Motor neuron (in vitro differentiated cells): ENCODE results near the gene CBLB. TPM values are rescaled to one million over a fixed set of nuclear protein-coding genes. Genes with fewer than 3 reads are reported as not detected.

ENCODE experiments used
- ATAC-seq, 8 experiments: fragments of 200-7000 bp; cut with Tn5 transposase; replicated peaks in 6 of 8; 2 replicates each; pipeline ENCODE4 v1.8.0; 2021; ENCODE audit warnings: mild to moderate bottlenecking in 8 of 8, moderate library complexity in 8 of 8
- H3K27ac ChIP-seq, 2 donors: fragments of 250-450 bp; sonication (Bioruptor Pico); 2 replicates each; pipeline ENCODE4 v1.9.0; 2021; ENCODE audit warnings: antibody characterized with exemption in 2 of 2, mild to moderate bottlenecking in 2 of 2, moderate library complexity in 1 of 2
- H3K4me1 ChIP-seq, 2 donors: fragments of 250-450 bp; sonication (Bioruptor Pico); replicated peaks in 1 of 2; 2 replicates each; pipeline ENCODE4 v1.6.1; 2021; ENCODE audit warnings: antibody characterized with exemption in 2 of 2, mild to moderate bottlenecking in 2 of 2, moderate library complexity in 1 of 2
- H3K4me3 ChIP-seq, 5 donors: fragments of 250-450 bp; sonication (Bioruptor Pico); 2 replicates each; pipeline ENCODE4 v1.9.0; 2021; ENCODE audit warnings: antibody characterized with exemption in 5 of 5, mild to moderate bottlenecking in 5 of 5, moderate library complexity in 4 of 5
- WGBS, 10 experiments: fragments of 450-650 bp; shearing (Covaris generic); methylation state at CpG; one replicate each; pipeline ENCODE4 v1.0.0; 2022; 5-methylcytosine and 5-hydroxymethylcytosine counted together
- in situ Hi-C, 9 experiments: fragments of 400-800 bp; cut with MboI; loops; one replicate each; pipeline ENCODE4 v1.15.0; 2021; ENCODE audit warnings: low sequenced_read_pairs in 9 of 9, low pct_unique_long_range_greater_than_20kb in 2 of 9; ENCODE audit not compliant: unreplicated experiment in 9 of 9
- total RNA-seq, 8 experiments: library from RNA; unstranded; fragments of 300-600 nt; gene quantifications; 2 replicates each; pipeline versions ENCODE4 v1.2.3 to v1.2.4, GENCODE V29; 2022

The CBLB gene
- total RNA-seq, 8 experiments from 2014 or later: 20.0 to 53.6 (median 28.4) TPM

- ATAC-seq: no peak
- Histone ChIP-seq H3K4me1 (peaks cover 2 to 44% of the 10 kb centered on the region in 2 donors), H3K27ac (peak overlapping the region; percentile 98), H3K4me3 (peak overlapping the region; percentile 56 to 95 (median 76))
- in situ Hi-C loops: no loop called here
- WGBS, 10 experiments: 0 to 14% (median 4%) methylated on average over 4 to 14 of the region's 16 CpGs; no CpG with 5 or more reads in 1 of the 10 experiments
Observed at GRCh38 chr3:105867712-105868430, 941 bp downstream of the CBLB start.

GRCh38 chr3:105866656-105867653, 1.9 kb downstream of the CBLB start:
- Histone ChIP-seq H3K27ac (no peak overlapping the region), H3K4me3 (peak overlapping the region; percentile 56 to 95 (median 76)), H3K4me1 (peaks cover 2 to 44% of the 10 kb centered on the region in 2 donors)
- ATAC-seq: no peak
- in situ Hi-C loops: no loop called here
- WGBS, 10 experiments: 0 to 44% (median 14%) methylated on average over 2 to 9 of the region's 9 CpGs

GRCh38 chr3:105865867-105866350, 2.9 kb downstream of the CBLB start:
- WGBS, 10 experiments: 60 to 100% (median 90%) methylated on average over 1 of the region's 1 CpG; no CpG with 5 or more reads in 3 of the 10 experiments
- no peak for ATAC-seq
- peaks cover 2 to 42% of the 10 kb centered on the region in 2 donors for H3K4me1 ChIP-seq
- H3K27ac ChIP-seq: no peak overlapping the region
- in situ Hi-C loops: no loop called here
- peak overlapping the region in 4 of 5 donors; percentile 56 to 90 (median 70) for H3K4me3 ChIP-seq

- peak overlapping the region in 2 of 5 donors; percentile 56 to 90 for H3K4me3 ChIP-seq
- no peak overlapping the region for H3K27ac ChIP-seq
- WGBS, 10 experiments: 33 to 100% (median 90%) methylated on average over 1 of the region's 1 CpG; no CpG with 5 or more reads in 4 of the 10 experiments
- in situ Hi-C loops: no loop called here
- peaks cover 1 to 34% of the 10 kb centered on the region in 2 donors for H3K4me1 ChIP-seq
- no peak for ATAC-seq
Observed at GRCh38 chr3:105865016-105865623, 3.7 kb downstream of the CBLB start.

DNA sequence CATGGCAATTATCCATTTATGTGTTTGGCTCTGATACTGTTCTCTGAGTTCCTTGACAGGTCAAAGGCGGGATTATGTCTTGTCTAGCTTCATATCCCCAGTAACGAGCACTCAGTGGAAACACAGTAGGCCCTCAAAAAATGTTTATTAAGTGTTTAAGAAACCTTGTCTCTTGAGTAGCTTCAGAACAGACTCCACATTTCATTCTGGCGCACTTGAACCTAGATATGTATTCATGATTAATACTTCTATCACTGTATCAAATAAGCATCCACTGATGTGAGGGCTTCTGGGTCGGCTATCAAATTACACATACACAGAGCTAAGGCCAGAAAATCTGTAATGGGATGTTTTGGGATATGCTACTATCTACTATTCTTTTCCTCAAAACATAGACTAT, 4.6 kb downstream of the CBLB start:
- ATAC-seq: no peak
- in situ Hi-C loops: no loop called here
- peak overlapping the region in 1 of 5 donors; percentile 90 for H3K4me3 ChIP-seq

DNA sequence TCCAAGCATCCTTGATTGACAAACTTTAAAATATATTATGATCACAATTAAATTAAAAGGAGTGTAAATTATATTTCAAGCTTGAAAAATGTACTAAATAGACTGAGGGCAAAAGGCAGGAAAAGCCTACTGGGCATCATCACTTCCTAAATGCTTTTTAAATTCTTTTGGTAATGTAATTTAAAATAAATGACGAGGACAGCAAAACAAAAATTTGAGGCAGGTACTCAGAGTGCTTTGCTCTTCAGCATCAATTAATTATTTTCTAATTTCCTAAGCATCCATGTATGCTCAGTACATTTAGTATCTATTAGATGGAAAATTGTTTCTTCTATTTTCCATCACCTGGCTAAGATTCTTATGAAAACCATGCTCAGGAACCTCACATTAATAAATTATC, 5.2 kb downstream of the CBLB start:
- Histone ChIP-seq H3K4me1 (peaks cover 0 to 33% of the 10 kb centered on the region in 2 donors), H3K4me3 (no peak overlapping the region)

More for the DNA sequence above, 4.6 kb downstream of the CBLB start:
- WGBS, 10 experiments: 80 to 100% (median 94%) methylated on average over 1 to 4 of the region's 4 CpGs; no CpG with 5 or more reads in 1 of the 10 experiments
- Histone ChIP-seq H3K4me1 (peaks cover 0 to 31% of the 10 kb centered on the region in 2 donors), H3K27ac (no peak overlapping the region)

DNA sequence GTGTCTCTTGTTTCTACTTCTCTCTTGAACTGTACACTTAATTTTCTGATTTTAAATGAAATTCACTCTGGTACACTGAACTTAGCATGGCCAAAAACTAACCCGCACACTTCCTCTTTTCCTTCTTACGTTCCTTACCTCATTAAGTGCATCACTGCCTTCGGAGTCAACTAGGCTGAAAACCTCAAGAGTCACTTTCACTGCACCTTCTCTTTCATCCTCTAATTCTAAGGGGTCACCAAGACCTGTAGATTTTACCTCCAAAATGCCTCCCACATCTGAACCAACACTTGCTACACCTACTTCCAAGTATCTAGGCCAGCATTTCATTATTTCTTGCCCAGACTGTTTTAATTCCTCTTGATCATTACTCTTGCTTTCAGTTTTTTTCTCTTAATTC, 6.6 kb downstream of the CBLB start:
- no peak for ATAC-seq
- Histone ChIP-seq H3K4me3 (no peak overlapping the region), H3K4me1 (peaks cover 0 to 46% of the 10 kb centered on the region in 2 donors), H3K27ac (no peak overlapping the region)
- 83 to 100% (median 97%) methylated on average over 1 to 3 of the region's 3 CpGs for WGBS, 10 experiments
- in situ Hi-C loops: no loop called here

More for the DNA sequence above, 5.2 kb downstream of the CBLB start:
- WGBS, 10 experiments: 90 to 100% (median 100%) methylated on average over 1 of the region's 1 CpG; no CpG with 5 or more reads in 2 of the 10 experiments
- ATAC-seq: no peak
- no peak overlapping the region for H3K27ac ChIP-seq
- in situ Hi-C loops: no loop called here

DNA sequence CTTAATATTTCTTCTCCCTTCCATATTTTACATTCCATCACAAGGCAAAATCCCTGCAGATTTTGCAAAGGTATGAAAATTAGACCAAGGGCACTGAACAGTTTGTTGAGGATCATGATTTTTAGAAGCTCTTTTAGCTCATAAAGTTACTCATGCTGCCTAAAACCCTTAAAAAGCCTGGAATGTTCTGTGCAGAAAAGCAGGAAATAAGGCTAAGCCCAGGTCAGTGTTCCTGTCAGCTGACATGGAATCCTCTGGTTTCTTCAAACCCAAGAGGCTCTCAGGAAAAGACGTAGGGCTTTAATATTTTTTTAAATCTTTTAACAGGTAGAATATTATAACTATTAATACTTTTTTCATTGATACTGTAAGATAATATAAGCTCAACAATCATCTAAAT, 8.2 kb downstream of the CBLB start:
- no peak overlapping the region for H3K27ac ChIP-seq
- WGBS, 10 experiments: 83 to 100% (median 90%) methylated on average over 1 of the region's 1 CpG; no CpG with 5 or more reads in 4 of the 10 experiments

DNA sequence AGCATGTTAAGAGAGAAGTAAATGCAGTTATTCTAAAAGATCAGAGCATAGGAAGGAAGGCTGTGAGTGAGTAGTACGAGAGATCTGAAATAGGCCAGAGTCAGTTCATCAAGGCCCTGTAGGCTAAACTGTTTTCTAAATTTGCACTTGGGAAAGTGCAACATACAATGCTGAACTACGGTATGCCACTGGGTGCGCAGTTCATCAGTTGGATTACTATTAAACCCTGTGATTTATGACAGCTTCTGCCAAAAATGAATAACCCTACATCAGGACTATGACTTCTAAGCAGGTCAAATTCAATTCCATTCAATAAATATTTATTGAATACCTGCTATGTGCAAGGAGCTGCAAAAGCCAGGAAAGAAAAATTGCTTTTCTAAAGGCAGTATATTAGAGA, 10.8 kb downstream of the CBLB start:
- WGBS, 10 experiments: 40 to 94% (median 73%) methylated on average over 1 to 3 of the region's 3 CpGs; no CpG with 5 or more reads in 1 of the 10 experiments
- in situ Hi-C loops: no loop called here

More for the DNA sequence above, 8.2 kb downstream of the CBLB start:
- Histone ChIP-seq H3K4me1 (peaks cover 0 to 36% of the 10 kb centered on the region in 2 donors), H3K4me3 (no peak overlapping the region)
- in situ Hi-C loops: no loop called here
- ATAC-seq: no peak

DNA sequence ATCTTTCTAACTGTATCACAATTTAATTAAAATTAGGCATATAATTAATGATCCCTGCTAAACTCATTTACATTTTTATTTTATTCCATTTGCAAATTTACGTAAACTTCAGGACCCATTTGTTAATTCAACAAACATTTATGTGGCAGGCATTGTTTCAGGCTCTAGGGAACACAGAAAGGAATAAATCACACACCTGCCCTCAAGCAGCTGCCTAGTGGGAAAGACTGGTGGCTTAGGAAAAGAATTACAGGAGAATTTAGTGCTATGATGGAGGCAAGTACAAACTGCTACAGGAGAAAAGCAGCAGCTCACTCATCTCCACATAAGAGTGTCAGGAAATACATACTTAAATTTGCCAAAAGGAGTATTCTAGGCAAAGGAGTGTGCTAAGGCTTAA, 11.2 kb downstream of the CBLB start:
- Histone ChIP-seq H3K4me1 (peaks cover 0 to 16% of the 10 kb centered on the region in 2 donors), H3K27ac (no peak overlapping the region), H3K4me3 (no peak overlapping the region)
- peak in 1 of 8 experiments; percentile 18 for ATAC-seq
- in situ Hi-C loops: no loop called here
- WGBS, 10 experiments: 57 to 100% (median 89%) methylated on average over 1 of the region's 1 CpG; no CpG with 5 or more reads in 2 of the 10 experiments

More for the DNA sequence above, 10.8 kb downstream of the CBLB start:
- H3K4me1 ChIP-seq: peaks cover 0 to 16% of the 10 kb centered on the region in 2 donors
- no peak overlapping the region for H3K4me3 ChIP-seq
- ATAC-seq: peak in 6 of 8 experiments; percentile 8 to 80 (median 38)
- H3K27ac ChIP-seq: no peak overlapping the region

GRCh38 chr3:105856605-105857004, 12.2 kb downstream of the CBLB start:
- no peak overlapping the region for H3K4me3 ChIP-seq
- peaks cover 0 to 16% of the 10 kb centered on the region in 2 donors for H3K4me1 ChIP-seq
- ATAC-seq: no peak
- H3K27ac ChIP-seq: no peak overlapping the region
- in situ Hi-C loops: no loop called here
- WGBS, 10 experiments: 89 to 100% (median 100%) methylated on average over 1 to 2 of the region's 2 CpGs; no CpG with 5 or more reads in 2 of the 10 experiments

DNA sequence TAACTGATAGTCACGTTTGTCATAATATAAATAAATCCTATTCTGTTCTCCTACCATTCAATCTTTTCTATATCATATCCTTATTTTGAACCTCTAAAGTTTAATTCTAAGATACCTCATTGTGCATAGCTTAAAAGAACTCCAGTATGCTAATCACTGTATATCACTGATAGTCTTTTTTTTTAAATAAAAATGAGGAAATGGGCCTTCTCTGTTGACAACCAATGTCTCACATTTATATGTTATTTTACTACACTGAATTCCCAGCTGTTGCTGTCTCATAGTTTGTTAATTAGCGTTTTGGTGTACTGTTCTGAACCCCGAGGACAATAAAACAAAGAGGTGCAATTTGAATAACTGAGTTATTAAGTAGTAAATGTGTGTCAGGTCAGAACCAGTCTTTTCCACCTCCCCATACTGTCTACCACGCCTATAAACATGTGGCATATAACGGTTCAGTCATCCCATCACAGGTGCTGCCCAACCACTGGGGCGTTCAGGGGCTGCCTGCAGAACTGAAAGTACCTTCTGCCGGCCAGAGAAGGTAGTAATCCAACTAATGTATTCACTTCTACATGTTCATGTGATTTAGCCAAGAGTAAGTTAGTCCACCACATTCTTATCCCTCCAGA, 14.9 kb downstream of the CBLB start:
- peak in 3 of 8 experiments; percentile 7 to 42 (median 18) for ATAC-seq
- H3K4me1 ChIP-seq: peaks cover 0 to 18% of the 10 kb centered on the region in 2 donors
- in situ Hi-C loops: no loop called here
- whole genome bisulfite sequencing, 10 experiments: 77 to 100% (median 93%) methylated on average over 1 to 7 of the region's 7 CpGs; no CpG with 5 or more reads in 1 of the 10 experiments
- H3K4me3 ChIP-seq: no peak overlapping the region
- no peak overlapping the region for H3K27ac ChIP-seq
